Measurements from ENCODE around the gene TANGO2.

DNA sequence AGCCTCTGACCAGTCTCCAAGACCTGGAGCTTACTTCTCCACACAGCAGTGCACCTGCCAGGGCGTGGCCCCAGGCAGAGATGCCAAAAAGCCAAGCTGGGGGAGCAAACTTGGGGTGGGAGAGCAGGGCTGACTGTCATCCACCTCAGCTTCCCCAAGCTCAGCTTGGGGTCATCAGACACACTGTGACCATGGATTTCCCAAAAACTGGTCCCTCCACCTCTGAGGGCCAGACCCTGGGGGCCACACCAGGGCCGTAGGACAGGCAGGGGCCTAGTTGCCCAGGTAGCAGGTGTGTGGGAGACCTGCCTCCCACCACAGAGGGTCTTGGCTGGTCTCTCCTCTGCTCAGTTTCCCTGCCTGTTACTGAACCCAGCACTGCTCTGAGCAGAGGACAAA is 34.9 kb upstream of the TANGO2 start:
- TF ChIP-seq, protein P1, sequence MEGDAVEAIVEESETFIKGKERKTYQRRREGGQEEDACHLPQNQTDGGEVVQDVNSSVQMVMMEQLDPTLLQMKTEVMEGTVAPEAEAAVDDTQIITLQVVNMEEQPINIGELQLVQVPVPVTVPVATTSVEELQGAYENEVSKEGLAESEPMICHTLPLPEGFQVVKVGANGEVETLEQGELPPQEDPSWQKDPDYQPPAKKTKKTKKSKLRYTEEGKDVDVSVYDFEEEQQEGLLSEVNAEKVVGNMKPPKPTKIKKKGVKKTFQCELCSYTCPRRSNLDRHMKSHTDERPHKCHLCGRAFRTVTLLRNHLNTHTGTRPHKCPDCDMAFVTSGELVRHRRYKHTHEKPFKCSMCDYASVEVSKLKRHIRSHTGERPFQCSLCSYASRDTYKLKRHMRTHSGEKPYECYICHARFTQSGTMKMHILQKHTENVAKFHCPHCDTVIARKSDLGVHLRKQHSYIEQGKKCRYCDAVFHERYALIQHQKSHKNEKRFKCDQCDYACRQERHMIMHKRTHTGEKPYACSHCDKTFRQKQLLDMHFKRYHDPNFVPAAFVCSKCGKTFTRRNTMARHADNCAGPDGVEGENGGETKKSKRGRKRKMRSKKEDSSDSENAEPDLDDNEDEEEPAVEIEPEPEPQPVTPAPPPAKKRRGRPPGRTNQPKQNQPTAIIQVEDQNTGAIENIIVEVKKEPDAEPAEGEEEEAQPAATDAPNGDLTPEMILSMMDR (IDR thresholded peaks at IDR 0.05 in 2 of 3, conservative IDR thresholded peaks at IDR 0.05 in 1 of 3; ENCODE audit: borderline replicate concordance in 1 of 3, insufficient read depth in 1 of 3, low read depth in 2 of 3, low read length in 2 of 3), result no peak
- TF ChIP-seq, protein P2, sequence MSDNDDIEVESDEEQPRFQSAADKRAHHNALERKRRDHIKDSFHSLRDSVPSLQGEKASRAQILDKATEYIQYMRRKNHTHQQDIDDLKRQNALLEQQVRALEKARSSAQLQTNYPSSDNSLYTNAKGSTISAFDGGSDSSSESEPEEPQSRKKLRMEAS (IDR thresholded peaks at IDR 0.05), result no peak

Data from HCT116 (cell line).